HFF-Myc (cell line): ENCODE results near the gene SRRM1.
"Not testable (repeated sequence)": the region's sequence is repeated elsewhere in the genome, so short reads cannot be mapped to it uniquely, and the experiment has no call there.

ENCODE experiments used
- DNase-seq: peaks from one replicate; pipeline ENCODE4 v3.0.0-alpha.2; 2011; ENCODE audit warnings: low read depth; ENCODE audit errors: extremely low read depth
- H3K4me3 ChIP-seq: replicated peaks from 2 replicates; pipeline ENCODE4 v1.5.1; 2011; ENCODE audit warnings: low read depth, mild to moderate bottlenecking, control low read depth, low read length
- TF ChIP-seq, protein P1 (sequence below): IDR thresholded peaks from 2 replicates; pipeline ENCODE4 v1.5.1; 2012; ENCODE audit warnings: mild to moderate bottlenecking, low read depth, low read length, control low read depth; ENCODE audit errors: missing control alignments

Gene SRRM1

GRCh38 chr1:24692351-24692980, 49.4 kb downstream of the SRRM1 start:
- no peak for DNase-seq
- TF ChIP-seq, protein P1, sequence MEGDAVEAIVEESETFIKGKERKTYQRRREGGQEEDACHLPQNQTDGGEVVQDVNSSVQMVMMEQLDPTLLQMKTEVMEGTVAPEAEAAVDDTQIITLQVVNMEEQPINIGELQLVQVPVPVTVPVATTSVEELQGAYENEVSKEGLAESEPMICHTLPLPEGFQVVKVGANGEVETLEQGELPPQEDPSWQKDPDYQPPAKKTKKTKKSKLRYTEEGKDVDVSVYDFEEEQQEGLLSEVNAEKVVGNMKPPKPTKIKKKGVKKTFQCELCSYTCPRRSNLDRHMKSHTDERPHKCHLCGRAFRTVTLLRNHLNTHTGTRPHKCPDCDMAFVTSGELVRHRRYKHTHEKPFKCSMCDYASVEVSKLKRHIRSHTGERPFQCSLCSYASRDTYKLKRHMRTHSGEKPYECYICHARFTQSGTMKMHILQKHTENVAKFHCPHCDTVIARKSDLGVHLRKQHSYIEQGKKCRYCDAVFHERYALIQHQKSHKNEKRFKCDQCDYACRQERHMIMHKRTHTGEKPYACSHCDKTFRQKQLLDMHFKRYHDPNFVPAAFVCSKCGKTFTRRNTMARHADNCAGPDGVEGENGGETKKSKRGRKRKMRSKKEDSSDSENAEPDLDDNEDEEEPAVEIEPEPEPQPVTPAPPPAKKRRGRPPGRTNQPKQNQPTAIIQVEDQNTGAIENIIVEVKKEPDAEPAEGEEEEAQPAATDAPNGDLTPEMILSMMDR = no peak
- H3K4me3 ChIP-seq = no peak overlapping the region

- DNase-seq = no peak
Measured at GRCh38 chr1:24693827-24694379, 50.8 kb downstream of the SRRM1 start.

GRCh38 chr1:24694380-24694843, 51.3 kb downstream of the SRRM1 start:
- no peak overlapping the region for H3K4me3 ChIP-seq

More at GRCh38 chr1:24693827-24694379, 50.8 kb downstream of the SRRM1 start:
- TF ChIP-seq, protein P1 = no peak
- H3K4me3 ChIP-seq = no peak overlapping the region

DNA sequence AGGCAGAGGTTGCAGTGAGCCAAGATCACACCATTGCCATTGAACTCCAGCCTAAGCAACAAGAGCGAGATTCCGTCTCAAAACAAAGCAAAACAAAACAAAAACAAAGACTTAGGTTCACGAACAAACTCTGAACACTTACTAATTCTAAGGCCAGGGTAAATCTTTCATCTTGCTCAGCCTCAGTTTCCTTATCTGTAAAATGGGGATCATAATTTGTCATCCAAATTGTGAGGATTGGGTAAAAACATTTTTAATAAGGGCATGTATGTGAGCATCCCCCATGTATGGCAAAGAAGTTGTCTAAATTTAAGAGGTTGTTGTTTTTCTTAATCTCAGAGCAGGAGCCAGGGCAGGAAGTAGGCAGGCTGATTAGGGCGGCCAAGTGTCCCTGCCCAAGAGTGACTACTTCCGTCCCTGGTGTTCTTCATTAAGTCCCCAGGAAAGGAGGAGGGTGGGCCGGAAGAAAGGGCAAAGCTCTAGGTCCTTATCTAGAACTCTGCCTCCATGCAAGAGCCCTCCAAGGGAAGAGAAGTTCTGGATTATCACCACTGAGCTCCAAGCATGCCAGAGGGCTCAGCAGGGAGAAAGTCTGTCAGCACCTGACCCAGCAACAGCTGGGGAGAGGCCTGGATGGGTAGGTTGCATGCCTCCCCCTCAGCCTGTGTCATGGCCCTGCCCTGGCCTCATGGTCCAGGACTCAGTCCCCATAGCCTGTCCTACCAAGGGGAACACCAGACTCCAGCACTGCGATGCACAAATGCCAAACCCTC, 52.3 kb downstream of the SRRM1 start:
- TF ChIP-seq, protein P1 = no peak
- H3K4me3 ChIP-seq = no peak overlapping the region
- DNase-seq = no peak

More at GRCh38 chr1:24694380-24694843, 51.3 kb downstream of the SRRM1 start:
- DNase-seq = peak; percentile 69
- TF ChIP-seq, protein P1 = no peak

DNA sequence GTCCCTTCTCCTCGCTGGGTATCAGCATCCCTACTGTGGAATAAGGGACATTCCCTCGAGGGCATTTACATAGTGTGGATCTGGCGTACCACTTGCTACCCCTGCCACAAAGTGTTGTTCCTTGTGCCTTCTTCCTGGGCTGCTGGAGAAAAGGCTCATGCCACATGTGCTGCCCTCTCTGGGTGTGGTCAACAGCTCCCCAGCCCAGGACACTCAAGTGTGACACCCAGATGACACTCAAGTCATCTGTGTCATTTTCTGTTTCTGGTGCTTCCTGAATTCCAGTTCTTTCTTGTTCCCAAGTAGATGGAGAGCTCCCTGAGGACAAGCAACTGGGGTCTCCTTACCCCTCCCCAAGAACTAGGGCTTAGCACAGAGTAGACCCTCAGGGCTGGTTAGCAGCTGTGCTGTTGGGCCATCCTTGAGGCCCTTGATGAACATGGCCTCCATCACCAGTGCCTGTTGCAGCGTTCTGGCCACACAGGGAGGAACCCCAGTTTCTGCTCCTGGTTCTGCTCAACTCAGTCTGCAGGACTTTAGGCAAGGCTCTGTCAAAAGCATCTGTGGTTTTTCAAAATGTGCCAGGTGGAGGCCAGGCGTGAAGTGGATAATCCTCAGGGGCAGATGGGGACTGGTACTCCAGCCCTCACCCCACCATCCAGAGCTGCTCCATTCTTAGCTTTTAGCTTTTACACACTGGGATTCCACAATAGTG, 53.1 kb downstream of the SRRM1 start:
- TF ChIP-seq, protein P1 = no peak
- H3K4me3 ChIP-seq = no peak overlapping the region
- no peak for DNase-seq

DNA sequence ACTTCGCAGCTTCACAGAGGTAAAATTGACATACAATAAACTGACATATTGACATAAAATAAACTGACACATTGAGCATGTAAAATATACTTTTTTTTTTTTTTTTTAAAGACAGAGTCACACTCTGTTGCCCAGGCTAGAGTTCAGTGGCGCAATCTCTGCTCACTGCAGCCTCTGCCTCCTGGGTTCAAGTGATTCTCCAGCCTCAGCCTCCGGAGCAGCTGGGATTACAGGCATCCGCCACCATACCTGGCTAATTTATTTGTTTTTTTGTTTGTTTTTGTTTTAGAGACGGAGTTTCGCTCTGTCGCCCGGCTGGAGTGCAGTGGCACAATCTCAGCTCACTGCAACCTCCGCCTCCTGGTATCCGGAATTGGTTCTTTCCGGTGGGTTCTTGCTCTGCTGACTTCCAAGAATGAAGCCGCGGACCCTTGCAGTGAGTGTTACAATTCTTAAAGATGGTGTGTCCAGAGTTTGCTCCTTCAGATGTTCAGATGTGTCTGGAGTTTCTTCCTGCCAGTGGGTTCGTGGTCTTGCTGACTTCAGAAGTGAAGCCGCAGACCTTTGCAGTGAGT, 53.7 kb downstream of the SRRM1 start:
- TF ChIP-seq, protein P1 = no peak
- no peak overlapping the region for H3K4me3 ChIP-seq
- DNase-seq = no peak

DNA sequence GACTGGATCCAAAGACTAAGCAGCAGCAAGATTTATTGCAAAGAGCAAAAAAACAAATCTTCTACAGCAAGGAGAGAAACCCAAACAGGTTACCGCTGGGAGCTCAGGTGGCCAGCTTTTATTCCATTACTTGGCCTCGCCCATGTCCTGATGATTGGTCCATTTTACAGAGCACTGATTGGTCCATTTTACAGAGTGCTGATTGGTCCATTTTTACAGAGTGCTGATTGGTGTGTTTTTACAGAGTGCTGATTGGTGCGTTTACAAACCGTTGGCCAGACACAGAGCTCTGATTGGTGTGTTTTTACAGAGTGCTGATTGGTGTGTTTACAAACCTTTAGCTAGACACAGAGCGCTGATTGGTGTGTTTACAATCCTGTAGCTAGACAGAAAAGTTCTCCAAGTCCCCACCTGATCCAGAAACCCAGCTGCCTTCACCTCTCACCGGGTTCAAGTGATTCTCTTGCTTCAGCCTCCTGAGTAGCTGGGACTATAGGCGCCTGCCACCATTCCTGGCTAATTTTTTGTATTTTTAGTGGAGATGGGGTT, 54.4 kb downstream of the SRRM1 start:
- not testable (repeated sequence) for DNase-seq, H3K4me3 ChIP-seq

- H3K4me3 ChIP-seq, DNase-seq: not testable (repeated sequence)
Measured at GRCh38 chr1:24698326-24698725, 55.2 kb downstream of the SRRM1 start.
